Lower leg skin (tissue), 3 donors: Measurements from ENCODE around the gene FDXACB1.

Experiments used
- CTCF ChIP-seq, 3 donors: fragments of 450-650 bp; IDR thresholded peaks; one replicate each; pipeline ENCODE4 v1.5.1; 2016; ENCODE audit warnings: antibody characterized with exemption in 3 of 3, mild to moderate bottlenecking in 3 of 3, moderate library complexity in 2 of 3
- POLR2A ChIP-seq, 2 donors: fragments of 450-650 bp; IDR thresholded peaks; one replicate each; pipeline ENCODE4 v1.6.1; 2016 to 2017; ENCODE audit warnings: antibody characterized with exemption in 2 of 2, mild to moderate bottlenecking in 1 of 2, moderate library complexity in 1 of 2

GRCh38 chr11:111870113-111870512 lies 8.9 kb downstream of the FDXACB1 start:
- TF ChIP-seq CTCF (IDR thresholded peaks at IDR 0.05): no peak
- TF ChIP-seq POLR2A (IDR thresholded peaks at IDR 0.05): no peak
